ENCODE measurements around the gene IGFBP5.

DNA sequence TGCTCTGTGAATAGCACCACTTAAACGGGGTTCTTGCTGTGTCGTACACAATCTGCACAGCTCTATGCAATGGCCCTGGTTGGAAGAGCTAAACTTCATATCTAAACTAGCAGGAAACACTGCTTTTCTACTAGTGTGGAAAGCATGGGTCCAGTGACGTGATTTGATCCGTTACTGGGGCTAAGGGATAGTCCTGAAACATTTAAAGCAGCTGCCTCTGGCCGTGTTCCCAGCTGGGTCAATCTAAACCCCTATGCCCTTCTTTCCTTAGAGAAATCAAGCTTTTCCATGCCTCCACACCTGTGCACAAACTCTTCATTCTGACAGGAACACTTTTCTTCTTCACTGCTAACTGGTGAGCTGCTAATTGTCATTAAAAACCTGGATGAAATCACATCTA lies 5.4 kb upstream of the IGFBP5 start:
- TF ChIP-seq, protein P1, sequence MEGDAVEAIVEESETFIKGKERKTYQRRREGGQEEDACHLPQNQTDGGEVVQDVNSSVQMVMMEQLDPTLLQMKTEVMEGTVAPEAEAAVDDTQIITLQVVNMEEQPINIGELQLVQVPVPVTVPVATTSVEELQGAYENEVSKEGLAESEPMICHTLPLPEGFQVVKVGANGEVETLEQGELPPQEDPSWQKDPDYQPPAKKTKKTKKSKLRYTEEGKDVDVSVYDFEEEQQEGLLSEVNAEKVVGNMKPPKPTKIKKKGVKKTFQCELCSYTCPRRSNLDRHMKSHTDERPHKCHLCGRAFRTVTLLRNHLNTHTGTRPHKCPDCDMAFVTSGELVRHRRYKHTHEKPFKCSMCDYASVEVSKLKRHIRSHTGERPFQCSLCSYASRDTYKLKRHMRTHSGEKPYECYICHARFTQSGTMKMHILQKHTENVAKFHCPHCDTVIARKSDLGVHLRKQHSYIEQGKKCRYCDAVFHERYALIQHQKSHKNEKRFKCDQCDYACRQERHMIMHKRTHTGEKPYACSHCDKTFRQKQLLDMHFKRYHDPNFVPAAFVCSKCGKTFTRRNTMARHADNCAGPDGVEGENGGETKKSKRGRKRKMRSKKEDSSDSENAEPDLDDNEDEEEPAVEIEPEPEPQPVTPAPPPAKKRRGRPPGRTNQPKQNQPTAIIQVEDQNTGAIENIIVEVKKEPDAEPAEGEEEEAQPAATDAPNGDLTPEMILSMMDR (IDR thresholded peaks at IDR 0.05) = no peak
- TF ChIP-seq, protein P2, sequence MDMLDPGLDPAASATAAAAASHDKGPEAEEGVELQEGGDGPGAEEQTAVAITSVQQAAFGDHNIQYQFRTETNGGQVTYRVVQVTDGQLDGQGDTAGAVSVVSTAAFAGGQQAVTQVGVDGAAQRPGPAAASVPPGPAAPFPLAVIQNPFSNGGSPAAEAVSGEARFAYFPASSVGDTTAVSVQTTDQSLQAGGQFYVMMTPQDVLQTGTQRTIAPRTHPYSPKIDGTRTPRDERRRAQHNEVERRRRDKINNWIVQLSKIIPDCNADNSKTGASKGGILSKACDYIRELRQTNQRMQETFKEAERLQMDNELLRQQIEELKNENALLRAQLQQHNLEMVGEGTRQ (IDR thresholded peaks at IDR 0.05; ENCODE audit: borderline replicate concordance, low read depth, low read length) = no peak
- TF ChIP-seq POLR2AphosphoS5 (IDR thresholded peaks at IDR 0.05; ENCODE audit: low read depth, low read length) (no peak), GABPA (IDR thresholded peaks at IDR 0.05; ENCODE audit: low read depth) (no peak), EP300 (IDR thresholded peaks at IDR 0.05; ENCODE audit: borderline replicate concordance in 1 of 2, low read depth in 1 of 2, low read length in 1 of 2) (no peak), EZH2phosphoT487 (IDR thresholded peaks at IDR 0.05; ENCODE audit: borderline replicate concordance, low read depth) (no peak), GATA2 (CRISPR knock-in tag; IDR thresholded peaks at IDR 0.05) (no peak)
